Measurements from ENCODE around the gene TMEM43. TPM values are rescaled to one million over a fixed set of nuclear protein-coding genes. Genes with fewer than 3 reads are reported as not detected.

TMEM43 gene
- total and polyA plus RNA-seq, 2 of the 8 experiments (the other 6 are each of a cell fraction or from before 2014, with no cell fraction given): 27.0 to 33.7 TPM

DNA sequence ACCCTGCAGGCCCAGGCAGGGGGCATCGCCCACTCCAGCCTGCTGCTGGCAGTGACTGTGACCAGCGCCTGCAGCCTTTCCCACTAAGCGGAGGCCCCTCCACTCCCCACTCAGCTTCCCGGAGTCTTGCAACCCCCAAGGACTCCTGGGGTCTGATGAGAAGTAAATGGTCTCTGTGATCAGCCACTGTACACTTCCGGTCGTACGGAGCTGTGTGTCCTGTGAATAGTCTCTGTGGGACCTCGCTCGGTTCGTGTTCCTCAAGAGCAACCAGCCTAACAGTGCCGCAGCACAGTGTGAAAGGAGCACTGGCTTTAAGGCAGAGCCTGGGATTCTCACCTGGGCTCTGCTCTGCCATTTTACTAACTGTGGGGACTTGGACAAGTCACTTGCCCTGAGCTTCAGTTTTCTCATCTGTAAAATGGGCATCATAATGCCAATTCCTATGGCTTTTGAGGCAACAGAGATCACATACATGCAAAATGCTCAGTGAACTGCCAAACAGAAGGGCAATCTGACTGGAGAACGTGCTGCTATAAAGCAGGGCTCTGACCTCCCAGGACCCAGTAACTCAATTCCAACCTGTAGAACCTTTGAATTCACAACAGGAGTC, 26.7 kb downstream of the TMEM43 start:
- WGBS, 2 experiments (ENCODE audit: extremely low coverage in 1 of 2, insufficient coverage in 1 of 2, insufficient read length in 1 of 2, insufficient replicate concordance in 2 of 2, low coverage in 1 of 2, low lambda C conversion rate in 2 of 2, missing lambda C conversion rate in 1 of 2): 91% methylated on average over 12 of the region's 12 CpGs; no CpG with 5 or more reads in 1 of the 2 experiments
- peaks cover 0 to 14% (median 9%) of the 10 kb centered on the region in 4 experiments; a peak in 6 of 7 replicates for H3K4me1 ChIP-seq (replicated peaks in 1 of 4; ENCODE audit: control insufficient read depth in 3 of 4, insufficient read depth in 4 of 4, low read length in 3 of 4)
- H2BK5ac ChIP-seq (ENCODE audit: low read depth, low read length): no peak overlapping the region
- H3K36me3 ChIP-seq (ENCODE audit: control insufficient read depth in 2 of 4, insufficient read depth in 4 of 4, low read length in 3 of 4): peaks cover 0 to 17% (median 10%) of the 10 kb centered on the region in 4 experiments; a peak in 5 of 8 replicates
- H3K4me3 ChIP-seq (ENCODE audit: extremely low read depth in 1 of 4, insufficient read depth in 2 of 4, low read depth in 3 of 4, low read length in 4 of 4): no peak overlapping the region
- TF ChIP-seq RAD21 (IDR thresholded peaks at IDR 0.05 in 1 of 2, conservative IDR thresholded peaks at IDR 0.05 in 1 of 2; ENCODE audit: low read depth in 2 of 2, low read length in 2 of 2): no peak
- TF ChIP-seq KDM4A (IDR thresholded peaks at IDR 0.05; ENCODE audit: low read depth, low read length, severe bottlenecking): no peak
- CTCF ChIA-PET (ENCODE audit: partially characterized antibody): interaction anchor here (0.6 to 3.6 kb wide), 8 partner anchors 13 to 254 kb away, joined by 3 to 24 read pairs (median 4); partner anchors contain the start of genes CHCHD4 and TMEM43
- no peaks in the 10 kb centered on the region for H3K27me3 ChIP-seq (replicated peaks in 1 of 4; ENCODE audit: control insufficient read depth in 3 of 4, extremely low read depth in 1 of 4, insufficient read depth in 3 of 4, low read length in 3 of 4)
- no peaks in the 10 kb centered on the region for H3K79me2 ChIP-seq (ENCODE audit: control insufficient read depth in 1 of 2, insufficient read depth in 2 of 2, low read length in 2 of 2)
- no peak overlapping the region for H3K23ac ChIP-seq (ENCODE audit: insufficient read length)
- H2BK12ac ChIP-seq (ENCODE audit: low read depth, low read length): no peak overlapping the region
- no peak overlapping the region for H2AFZ ChIP-seq (ENCODE audit: low read length)
- no peak overlapping the region for H3K56ac ChIP-seq (replicated peaks; ENCODE audit: insufficient read length, low read depth, low read length)
- H4K20me1 ChIP-seq (replicated peaks in 1 of 2; ENCODE audit: control insufficient read depth in 1 of 2, insufficient read depth in 2 of 2, low read length in 2 of 2): peaks cover 7 to 8% of the 10 kb centered on the region in 2 experiments
- no peak overlapping the region for H4K8ac ChIP-seq (ENCODE audit: extremely low read depth, insufficient read depth, low read length)
- no peaks in the 10 kb centered on the region for H3K79me1 ChIP-seq (ENCODE audit: low read depth, low read length)
- H2AK5ac ChIP-seq (ENCODE audit: low read depth, low read length): no peak overlapping the region
- H3K18ac ChIP-seq (ENCODE audit: extremely low read depth, low read length): no peak overlapping the region
- H3K14ac ChIP-seq (ENCODE audit: insufficient read length): no peak overlapping the region
- H3K23me2 ChIP-seq (ENCODE audit: low read depth, low read length): no peaks in the 10 kb centered on the region; the same call in 1 of the 2 replicates
- no peak overlapping the region for H3K4me2 ChIP-seq (ENCODE audit: insufficient read depth in 1 of 2, low read depth in 2 of 2, low read length in 2 of 2)
- H3K9me3 ChIP-seq (ENCODE audit: insufficient read depth in 2 of 2, low read depth in 1 of 2, low read length in 1 of 2): no peaks in the 10 kb centered on the region
- no peak overlapping the region for H2BK20ac ChIP-seq (ENCODE audit: low read length)
- no peak overlapping the region for H3K4ac ChIP-seq (replicated peaks; ENCODE audit: insufficient read length, low read depth, low read length)
- H2BK120ac ChIP-seq (replicated peaks; ENCODE audit: low read depth, low read length): no peak overlapping the region
- no peak overlapping the region for H3K9ac ChIP-seq (replicated peaks in 1 of 4; ENCODE audit: extremely low read depth in 1 of 4, low read depth in 3 of 4, low read length in 3 of 4)
- H3K27ac ChIP-seq (ENCODE audit: low read depth, low read length): no peak overlapping the region
- POLR2A ChIA-PET (ENCODE audit: partially characterized antibody): interaction anchor here (0.8 to 1.4 kb wide), 4 partner anchors 10 to 255 kb away, joined by 3 read pairs; no protein-coding TSS in a partner anchor
- H4K5ac ChIP-seq (ENCODE audit: insufficient read length, low read depth, low read length): no peak overlapping the region
- DNase-seq (ENCODE audit: low read depth in 1 of 2, low spot score in 2 of 2): no peak
- H4K91ac ChIP-seq (replicated peaks; ENCODE audit: insufficient read length, low read length): no peak overlapping the region
- H2BK15ac ChIP-seq (ENCODE audit: low read length): no peak overlapping the region
- no peak for FAIRE-seq
